Hepatocyte (in vitro differentiated cells): ENCODE data around the gene NR6A1. TPM values are rescaled to one million over a fixed set of nuclear protein-coding genes. Genes with fewer than 3 reads are reported as not detected.

Source experiments
- DNase-seq: peaks from one replicate; pipeline ENCODE4 v3.0.0-alpha.2; 2016; ENCODE audit warnings: low spot score
- H2AFZ ChIP-seq: fragments of 200-600 bp; sonication (generic); 2 replicates; pipeline ENCODE4 v1.6.0; 2016; ENCODE audit warnings: antibody characterized with exemption, mild to moderate bottlenecking
- H3K27ac ChIP-seq: fragments of 200-600 bp; sonication (generic); 2 replicates; pipeline ENCODE4 v1.5.1; 2016; ENCODE audit warnings: mild to moderate bottlenecking
- H3K27me3 ChIP-seq: fragments of 200-600 bp; sonication (generic); 2 replicates; pipeline ENCODE4 v1.6.1; 2016
- H3K36me3 ChIP-seq: fragments of 200-600 bp; sonication (generic); replicated peaks from 2 replicates; pipeline ENCODE4 v1.5.1; 2016; ENCODE audit warnings: low read depth; ENCODE audit not compliant: insufficient read depth
- H3K4me1 ChIP-seq: fragments of 200-600 bp; sonication (generic); 2 replicates; pipeline ENCODE4 v1.5.1; 2016; ENCODE audit warnings: mild to moderate bottlenecking, moderate library complexity; ENCODE audit not compliant: insufficient read depth
- H3K4me2 ChIP-seq: fragments of 200-600 bp; sonication (generic); 2 replicates; pipeline ENCODE4 v1.6.0; 2016
- H3K4me3 ChIP-seq: fragments of 200-600 bp; sonication (generic); 2 replicates; pipeline ENCODE4 v1.5.1; 2016; ENCODE audit warnings: mild to moderate bottlenecking
- H3K79me2 ChIP-seq: fragments of 200-600 bp; sonication (generic); 2 replicates; pipeline ENCODE4 v1.6.0; 2017; ENCODE audit warnings: mild to moderate bottlenecking
- H3K9me2 ChIP-seq: fragments of 200-600 bp; sonication (generic); replicated peaks from 2 replicates; pipeline ENCODE4 v1.6.0; 2017; ENCODE audit warnings: mild to moderate bottlenecking; ENCODE audit not compliant: insufficient read depth
- H3K9me3 ChIP-seq: fragments of 200-600 bp; sonication (generic); 2 replicates; pipeline ENCODE4 v1.5.1; 2016; ENCODE audit warnings: low read depth, mild to moderate bottlenecking
- H4K20me1 ChIP-seq: fragments of 200-600 bp; sonication (generic); 2 replicates; pipeline ENCODE4 v1.6.0; 2016; ENCODE audit warnings: mild to moderate bottlenecking; ENCODE audit not compliant: insufficient read depth, poor library complexity, severe bottlenecking
- CTCF ChIP-seq: fragments of 200-600 bp; sonication (generic); IDR thresholded peaks from 2 replicates; pipeline ENCODE4 v1.5.1; 2016; ENCODE audit warnings: antibody characterized with exemption, mild to moderate bottlenecking; ENCODE audit not compliant: poor library complexity
- EZH2 ChIP-seq: fragments of 200-600 bp; sonication (generic); IDR thresholded peaks from 2 replicates; pipeline ENCODE4 v1.6.1; 2016; ENCODE audit warnings: antibody characterized with exemption, mild to moderate bottlenecking, borderline replicate concordance
- EZH2phosphoT487 ChIP-seq: fragments of 200-600 bp; sonication (generic); IDR thresholded peaks from one replicate; pipeline ENCODE4 v1.6.1; 2018; ENCODE audit warnings: antibody characterized with exemption, mild to moderate bottlenecking, low read depth, moderate library complexity; ENCODE audit not compliant: unreplicated experiment, severe bottlenecking
- WGBS: methylation state at CpG from one replicate; pipeline ENCODE4 v1.1.6; 2016; ENCODE audit warnings: low lambda C conversion rate; ENCODE audit errors: missing lambda C conversion rate; 5-methylcytosine and 5-hydroxymethylcytosine counted together
- polyA plus RNA-seq: library from polyadenylated mRNA; unstranded; fragments of >200 nt; fragmentation: Nextera tagmentation; extraction: Ambion mirVana; gene quantifications from 2 replicates; pipeline ENCODE4 v1.2.1, GENCODE V29; 2016
- total RNA-seq: library from RNA; depleted of rRNA; stranded (reverse); fragments of >200 nt; gene quantifications from 2 replicates; pipeline ENCODE4 v1.2.3, GENCODE V29; 2014

Gene NR6A1
- total and polyA plus RNA-seq, 2 experiments from 2014 or later, result 1.2 to 4.0 TPM

- Histone ChIP-seq H2AFZ (no peak overlapping the region), H3K9me3 (no peaks in the 10 kb centered on the region), H4K20me1 (no peaks in the 10 kb centered on the region), H3K4me3 (no peak overlapping the region), H3K36me3 (no peaks in the 10 kb centered on the region), H3K4me1 (peaks cover 12% of the 10 kb centered on the region), H3K9me2 (no peaks in the 10 kb centered on the region), H3K79me2 (peaks cover 7% of the 10 kb centered on the region), H3K27ac (no peak overlapping the region), H3K4me2 (no peak overlapping the region), H3K27me3 (no peaks in the 10 kb centered on the region)
- no peak for DNase-seq
- TF ChIP-seq EZH2phosphoT487, result no peak
- TF ChIP-seq CTCF, result no peak
- TF ChIP-seq EZH2, result no peak
- WGBS, result 95% methylated on average over 6 of the region's 6 CpGs
These were observed 52.2 kb downstream of the NR6A1 start for GRCh38 chr9:124718928-124719327.

GRCh38 chr9:124717597-124717996 lies 53.5 kb downstream of the NR6A1 start:
- Histone ChIP-seq H3K9me2 (no peaks in the 10 kb centered on the region), H3K36me3 (no peaks in the 10 kb centered on the region), H3K79me2 (peaks cover 7% of the 10 kb centered on the region), H3K4me2 (no peak overlapping the region), H3K9me3 (no peaks in the 10 kb centered on the region), H3K4me1 (peaks cover 12% of the 10 kb centered on the region), H2AFZ (no peak overlapping the region), H4K20me1 (no peaks in the 10 kb centered on the region), H3K27ac (no peak overlapping the region), H3K4me3 (no peak overlapping the region), H3K27me3 (no peaks in the 10 kb centered on the region)
- no peak for TF ChIP-seq CTCF
- no peak for TF ChIP-seq EZH2phosphoT487
- TF ChIP-seq EZH2, result no peak
- 94% methylated on average over 2 of the region's 2 CpGs for WGBS
- no peak for DNase-seq

- no peaks in the 10 kb centered on the region for H3K27me3 ChIP-seq
- DNase-seq, result no peak
- no peaks in the 10 kb centered on the region for H4K20me1 ChIP-seq
- no peaks in the 10 kb centered on the region for H3K9me2 ChIP-seq
- no peak overlapping the region for H3K4me3 ChIP-seq
- WGBS, result 92% methylated on average over 6 of the region's 6 CpGs
- H3K79me2 ChIP-seq, result peaks cover 2% of the 10 kb centered on the region
- H3K9me3 ChIP-seq, result no peaks in the 10 kb centered on the region
- no peaks in the 10 kb centered on the region for H3K36me3 ChIP-seq
- no peak overlapping the region for H3K27ac ChIP-seq
- no peak overlapping the region for H2AFZ ChIP-seq
- peaks cover 12% of the 10 kb centered on the region for H3K4me1 ChIP-seq
- H3K4me2 ChIP-seq, result no peak overlapping the region
- TF ChIP-seq EZH2 (no peak), CTCF (no peak), EZH2phosphoT487 (no peak)
These were observed 54.3 kb downstream of the NR6A1 start for GRCh38 chr9:124716808-124717207.

GRCh38 chr9:124710766-124711165 lies 60.3 kb downstream of the NR6A1 start:
- H2AFZ ChIP-seq, result no peak overlapping the region
- H3K9me3 ChIP-seq, result no peaks in the 10 kb centered on the region
- H3K4me2 ChIP-seq, result no peak overlapping the region
- H3K36me3 ChIP-seq, result no peaks in the 10 kb centered on the region
- no peak for TF ChIP-seq EZH2phosphoT487
- 98% methylated on average over 4 of the region's 4 CpGs for WGBS
- peaks cover 11% of the 10 kb centered on the region for H3K79me2 ChIP-seq
- H3K4me3 ChIP-seq, result no peak overlapping the region
- no peaks in the 10 kb centered on the region for H3K27me3 ChIP-seq
- no peaks in the 10 kb centered on the region for H4K20me1 ChIP-seq
- no peak for DNase-seq
- peaks cover 8% of the 10 kb centered on the region for H3K4me1 ChIP-seq
- H3K9me2 ChIP-seq, result no peaks in the 10 kb centered on the region
- no peak overlapping the region for H3K27ac ChIP-seq
